Measurements from ENCODE around the gene ZNF66. TPM values are rescaled to one million over a fixed set of nuclear protein-coding genes. Genes with fewer than 3 reads are reported as not detected.
"Not testable (repeated sequence)": the region's sequence is repeated elsewhere in the genome, so short reads cannot be mapped to it uniquely, and the experiment has no call there.

Gene ZNF66
- polyA plus RNA-seq (2013, experiment 1 of 2; ENCODE audit: insufficient read length): 0.39 TPM
- polyA plus RNA-seq (2013, experiment 2 of 2; ENCODE audit: insufficient read length): 0.71 TPM

DNA sequence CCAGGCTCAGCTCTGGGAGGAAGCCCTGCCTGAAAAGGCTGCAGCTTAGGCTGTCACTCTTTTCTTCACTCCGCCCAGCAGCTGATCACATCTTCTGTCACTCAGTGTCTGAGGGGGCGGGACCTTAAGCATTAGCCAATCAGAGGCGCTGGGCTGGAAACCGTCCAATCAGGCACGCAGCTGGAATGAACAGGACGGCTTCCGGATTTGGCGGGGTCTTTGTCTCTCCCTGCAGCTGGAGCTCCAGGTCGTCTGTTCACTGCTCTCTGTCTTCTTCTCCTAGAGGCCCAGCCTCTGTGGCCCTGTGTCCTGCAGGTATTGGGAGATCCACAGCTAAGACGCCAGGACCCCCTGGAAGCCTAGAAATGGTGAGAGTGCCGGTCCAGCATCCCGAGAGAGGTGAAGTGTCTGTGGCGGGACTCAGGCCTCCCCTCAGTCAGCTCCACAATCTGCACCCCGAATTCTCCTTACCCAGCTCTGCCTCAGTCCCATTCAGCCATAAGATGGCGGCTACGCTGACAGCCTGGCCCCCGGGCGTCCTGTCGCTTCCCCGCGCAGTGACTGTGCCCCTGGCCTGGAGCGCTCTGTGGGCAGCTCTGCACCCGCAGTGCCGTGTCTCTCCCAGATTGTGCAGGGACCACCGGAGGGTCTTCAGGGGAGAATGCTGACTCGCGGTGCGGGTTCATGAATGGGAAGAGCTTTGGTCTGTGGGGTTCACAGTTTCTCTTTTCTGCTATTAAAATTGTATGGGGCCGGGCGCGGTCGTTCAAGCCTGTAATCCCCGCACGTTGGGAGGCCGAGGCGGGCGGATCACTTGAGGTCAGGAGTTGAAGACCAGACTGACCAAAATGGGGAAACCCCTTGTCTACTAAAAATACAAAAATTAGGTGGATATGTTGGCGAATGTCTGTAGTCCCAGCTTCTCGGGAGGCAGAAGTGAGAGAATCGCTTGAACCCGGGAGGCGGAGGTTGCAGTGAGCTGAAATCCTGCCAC lies at the start of gene ZNF66:
Gene ZNF66 (plus strand): TSS at position 222 of the 994 bp plus-strand sequence. CDS start 144 bp downstream, at position 366.
- DNase-seq: peak; percentile 97

DNA sequence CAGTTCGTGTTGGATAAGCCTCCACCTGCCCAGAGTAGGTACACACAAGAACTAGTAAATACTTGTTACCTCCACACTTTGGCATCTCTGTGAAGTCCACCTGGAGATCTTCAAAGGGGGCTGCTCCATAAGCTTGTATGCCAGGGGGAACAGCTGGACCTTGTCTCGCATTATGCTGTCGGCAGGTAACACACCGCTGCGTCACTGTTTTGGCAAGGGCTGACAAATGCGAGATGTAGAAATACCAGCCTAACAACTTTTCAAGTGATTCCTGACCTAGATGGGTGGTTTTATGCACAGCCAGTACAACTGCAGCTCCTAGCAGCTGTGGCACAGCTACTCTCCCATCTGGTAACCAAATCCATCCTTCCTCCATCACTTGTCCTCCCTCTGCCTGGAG lies 25.9 kb upstream of the ZNF66 start:
- DNase-seq: not testable (repeated sequence)

DNA sequence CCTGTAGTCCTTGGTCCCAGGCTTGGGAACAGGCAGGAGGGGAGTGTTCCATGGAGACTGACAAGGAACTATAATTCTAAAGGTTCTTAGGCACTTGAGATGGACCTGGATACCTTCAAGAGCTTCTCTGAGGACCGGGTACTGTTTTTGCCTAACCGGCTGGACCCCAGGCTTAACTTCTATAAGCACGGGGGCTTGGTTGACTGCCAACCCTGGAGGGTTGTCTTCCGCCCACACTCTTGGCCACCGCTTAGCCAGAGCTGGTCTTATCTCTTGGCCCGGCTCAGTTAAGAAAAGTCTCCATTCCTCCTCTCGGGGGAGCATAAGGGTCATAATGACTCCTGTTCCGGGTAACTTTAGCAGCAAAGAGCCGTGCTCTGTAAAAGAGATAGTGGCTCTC lies 23.8 kb upstream of the ZNF66 start:
- not testable (repeated sequence) for DNase-seq

DNA sequence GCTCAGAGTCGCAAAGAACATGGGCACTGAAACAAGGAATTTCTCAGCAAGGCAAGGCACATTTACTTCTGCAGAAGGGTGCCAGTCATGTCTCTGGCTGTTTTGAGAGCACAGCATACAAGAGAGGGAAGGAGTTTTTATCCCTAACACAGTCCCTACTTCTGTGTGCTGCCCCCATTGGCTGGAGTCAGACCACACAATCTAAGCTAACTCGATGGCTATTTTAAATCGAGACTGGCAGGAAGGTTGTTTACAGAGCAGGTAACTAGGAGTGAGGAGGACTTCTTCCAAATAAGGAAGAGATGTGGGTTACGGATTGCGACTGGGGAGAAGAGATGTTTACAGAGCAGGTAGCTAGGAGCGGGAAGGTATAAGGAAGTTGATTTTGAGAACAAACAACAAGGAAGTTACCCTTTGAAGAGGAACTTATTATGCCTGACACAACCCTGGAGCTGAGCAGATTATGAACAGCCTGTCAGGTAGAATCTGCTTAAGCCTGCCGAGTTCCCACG lies 6.8 kb upstream of the ZNF66 start:
- not testable (repeated sequence) for DNase-seq

DNA sequence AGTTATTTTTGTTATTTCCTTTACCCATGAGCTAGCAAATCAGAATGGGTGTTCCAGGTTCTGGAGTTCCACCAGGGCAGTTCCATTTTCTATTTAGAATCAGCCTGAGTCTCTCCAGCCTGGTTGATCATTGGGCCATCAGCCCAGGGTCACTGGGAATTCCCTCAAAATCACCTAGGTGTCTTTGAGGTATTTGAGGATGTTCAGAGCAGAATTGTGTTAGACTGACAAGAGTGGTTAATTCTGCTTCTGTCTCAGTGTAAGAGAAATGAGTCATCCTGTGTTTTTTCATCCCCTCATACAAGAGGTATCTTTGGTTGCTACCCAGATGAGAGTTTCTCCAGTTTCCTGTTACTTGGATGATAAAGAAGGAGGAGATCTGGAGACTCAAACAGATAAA lies 11.7 kb downstream of the ZNF66 start:
- no peak for DNase-seq

DNA sequence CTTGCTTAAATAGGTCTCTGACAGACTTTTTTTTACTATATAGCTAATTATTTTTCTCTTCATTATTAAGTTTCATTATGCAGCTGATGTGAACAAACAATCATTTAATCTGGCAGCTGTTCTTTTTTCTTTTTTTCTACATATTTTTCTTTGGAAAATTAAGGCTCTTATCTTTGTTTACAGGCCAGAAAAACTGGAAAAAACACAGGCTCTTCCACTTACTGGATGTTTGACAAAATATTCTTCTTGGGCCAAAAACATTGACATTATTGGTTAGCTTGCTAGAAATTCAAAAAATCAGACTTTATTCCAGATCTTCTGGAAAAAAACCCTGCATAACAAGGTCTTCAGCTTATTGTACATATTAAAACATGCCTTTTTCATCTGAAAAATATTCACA lies 15.7 kb downstream of the ZNF66 start:
- DNase-seq: no peak

DNA sequence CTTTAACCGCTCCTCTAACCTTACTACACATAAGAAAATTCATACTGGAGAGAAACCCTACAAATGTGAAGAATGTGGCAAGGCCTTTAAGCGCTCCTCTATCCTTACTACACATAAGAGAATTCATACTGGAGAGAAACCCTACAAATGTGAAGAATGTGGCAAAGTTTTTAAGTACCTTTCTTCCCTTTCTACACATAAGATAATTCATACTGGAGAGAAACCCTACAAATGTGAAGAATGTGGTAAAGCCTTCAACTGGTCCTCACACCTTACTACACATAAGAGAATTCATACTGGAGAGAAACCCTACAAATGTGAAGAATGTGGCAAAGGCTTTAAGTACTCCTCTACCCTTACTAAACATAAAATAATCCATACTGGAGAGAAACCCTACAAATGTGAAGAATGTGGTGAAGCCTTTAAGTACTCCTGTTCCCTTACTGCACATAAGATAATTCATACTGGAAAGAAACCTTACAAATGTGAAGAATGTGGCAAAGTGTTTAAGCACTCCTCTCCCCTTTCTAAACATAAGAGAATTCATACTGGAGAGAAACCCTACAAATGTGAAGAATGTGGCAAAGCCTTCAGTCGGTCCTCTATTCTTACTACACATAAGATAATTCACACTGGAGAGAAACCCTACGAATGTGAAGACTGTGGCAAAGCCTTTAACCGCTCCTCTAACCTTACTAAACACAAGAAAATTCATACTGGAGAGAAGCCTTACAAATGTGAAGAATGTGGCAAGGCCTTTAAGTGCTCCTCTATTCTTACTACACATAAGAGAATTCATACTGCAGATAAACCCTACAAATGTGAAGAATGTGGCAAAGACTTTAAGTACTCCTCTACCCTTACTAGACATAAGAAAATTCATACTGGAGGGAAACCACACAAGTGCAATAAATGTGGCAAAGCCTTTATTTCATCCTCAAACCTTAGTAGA lies 30.5 kb downstream of the ZNF66 start:
- not testable (repeated sequence) for DNase-seq

DNA sequence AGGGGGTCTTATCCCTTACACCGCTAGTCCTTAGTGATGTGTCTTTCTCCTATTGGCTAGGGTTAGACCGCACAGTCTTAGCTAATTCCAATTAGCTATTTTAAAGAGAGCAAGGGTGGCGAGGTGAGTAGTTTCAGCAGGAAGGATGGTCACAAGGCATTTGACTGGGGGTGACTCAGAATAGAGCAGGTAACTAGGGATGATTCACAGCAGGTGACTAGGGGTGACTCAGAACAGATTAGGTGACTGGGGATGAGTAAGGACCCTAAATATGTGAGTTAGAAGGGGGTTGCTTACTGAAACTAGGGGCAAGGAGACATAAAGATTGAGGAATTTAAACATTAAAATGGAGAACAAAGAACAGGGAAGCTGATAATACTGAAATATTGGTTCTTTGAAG lies 64.3 kb downstream of the ZNF66 start:
- DNase-seq: no peak

All from fibroblast of skin of scalp (primary cell).